Lower leg skin (tissue), 4 donors: ENCODE data around the gene EIF4H. TPM values are rescaled to one million over a fixed set of nuclear protein-coding genes. Genes with fewer than 3 reads are reported as not detected.
"Not testable (repeated sequence)": the region's sequence is repeated elsewhere in the genome, so short reads cannot be mapped to it uniquely, and the experiment has no call there.

Experiments
- DNase-seq, 2 donors: peaks; one replicate each; pipeline ENCODE4 v3.0.0-alpha.2; 2019; ENCODE audit warnings: low spot score in 2 of 2
- H3K4me3 ChIP-seq: fragments of 200-600 bp; sonication (generic); 2 replicates; pipeline ENCODE4 v1.5.1; 2017; ENCODE audit warnings: mild to moderate bottlenecking, low read depth; ENCODE audit not compliant: poor library complexity, severe bottlenecking
- POLR2A ChIP-seq, 2 donors: fragments of 450-650 bp; IDR thresholded peaks; one replicate each; pipeline ENCODE4 v1.6.1; 2016 to 2017; ENCODE audit warnings: antibody characterized with exemption in 2 of 2, mild to moderate bottlenecking in 1 of 2, moderate library complexity in 1 of 2
- WGBS, 2 donors: methylation state at CpG; one replicate each; pipeline ENCODE4 v1.1.5; 2018; 5-methylcytosine and 5-hydroxymethylcytosine counted together
- intact Hi-C: fragments of 100-400 bp; cut with DNase I; formaldehyde crosslinking; loops from one replicate; pipeline ENCODE4 v1.15.0; 2023; ENCODE audit warnings: low total_unique reads
- total RNA-seq, 4 donors: library from RNA; depleted of rRNA; stranded (reverse); fragments of >200 nt; gene quantifications; one replicate each; pipeline ENCODE4 v1.1.0, GENCODE V29; 2016
- TF ChIP-seq, protein P1 (sequence below), 3 donors: fragments of 450-650 bp; IDR thresholded peaks; one replicate each; pipeline ENCODE4 v1.5.1; 2016; ENCODE audit warnings: antibody characterized with exemption in 3 of 3, mild to moderate bottlenecking in 3 of 3, moderate library complexity in 2 of 3

Gene EIF4H
- total RNA-seq, 4 donors from 2014 or later: 259 to 321 (median 296) TPM

DNA sequence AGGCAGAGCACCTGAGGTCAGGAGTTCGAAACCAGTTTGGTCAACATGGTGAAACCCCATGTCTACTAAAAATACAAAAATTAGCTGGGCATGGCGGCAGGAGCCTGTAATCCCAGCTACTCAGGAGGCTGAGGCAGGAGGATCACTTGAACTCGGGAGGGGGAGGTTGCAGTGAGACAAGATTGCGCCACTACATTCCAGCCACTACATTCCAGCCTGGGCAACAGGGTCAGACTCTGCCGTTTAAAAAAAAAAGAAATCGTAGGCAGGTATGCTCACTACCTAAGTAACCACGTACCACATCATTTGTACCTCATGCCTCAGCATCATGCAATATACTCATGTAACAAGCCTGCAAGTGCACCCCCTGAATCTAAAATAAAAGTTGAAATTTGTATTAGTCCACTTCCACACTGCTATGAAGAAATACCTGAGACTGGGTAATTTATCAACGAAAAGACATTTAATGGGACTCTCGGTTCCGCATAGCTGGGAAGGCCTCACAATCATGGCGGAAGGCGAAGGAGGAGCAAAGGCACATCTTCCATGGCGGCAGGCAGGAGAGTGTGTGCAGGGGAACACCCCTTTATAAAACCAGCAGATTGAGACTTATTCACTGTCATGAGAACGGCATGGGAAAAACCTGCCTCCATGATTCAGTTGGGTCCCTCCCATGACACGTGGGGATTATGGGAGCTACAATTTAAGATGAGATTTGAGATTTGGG is 8.1 kb upstream of the EIF4H start:
- 95 to 96% methylated on average over 15 of the region's 15 CpGs for WGBS, 2 donors
- no peak for DNase-seq
- TF ChIP-seq POLR2A (IDR thresholded peaks at IDR 0.05): no peak
- TF ChIP-seq, protein P1, sequence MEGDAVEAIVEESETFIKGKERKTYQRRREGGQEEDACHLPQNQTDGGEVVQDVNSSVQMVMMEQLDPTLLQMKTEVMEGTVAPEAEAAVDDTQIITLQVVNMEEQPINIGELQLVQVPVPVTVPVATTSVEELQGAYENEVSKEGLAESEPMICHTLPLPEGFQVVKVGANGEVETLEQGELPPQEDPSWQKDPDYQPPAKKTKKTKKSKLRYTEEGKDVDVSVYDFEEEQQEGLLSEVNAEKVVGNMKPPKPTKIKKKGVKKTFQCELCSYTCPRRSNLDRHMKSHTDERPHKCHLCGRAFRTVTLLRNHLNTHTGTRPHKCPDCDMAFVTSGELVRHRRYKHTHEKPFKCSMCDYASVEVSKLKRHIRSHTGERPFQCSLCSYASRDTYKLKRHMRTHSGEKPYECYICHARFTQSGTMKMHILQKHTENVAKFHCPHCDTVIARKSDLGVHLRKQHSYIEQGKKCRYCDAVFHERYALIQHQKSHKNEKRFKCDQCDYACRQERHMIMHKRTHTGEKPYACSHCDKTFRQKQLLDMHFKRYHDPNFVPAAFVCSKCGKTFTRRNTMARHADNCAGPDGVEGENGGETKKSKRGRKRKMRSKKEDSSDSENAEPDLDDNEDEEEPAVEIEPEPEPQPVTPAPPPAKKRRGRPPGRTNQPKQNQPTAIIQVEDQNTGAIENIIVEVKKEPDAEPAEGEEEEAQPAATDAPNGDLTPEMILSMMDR (IDR thresholded peaks at IDR 0.05): no peak
- intact Hi-C loops: no loop called here
- H3K4me3 ChIP-seq: no peak overlapping the region

DNA sequence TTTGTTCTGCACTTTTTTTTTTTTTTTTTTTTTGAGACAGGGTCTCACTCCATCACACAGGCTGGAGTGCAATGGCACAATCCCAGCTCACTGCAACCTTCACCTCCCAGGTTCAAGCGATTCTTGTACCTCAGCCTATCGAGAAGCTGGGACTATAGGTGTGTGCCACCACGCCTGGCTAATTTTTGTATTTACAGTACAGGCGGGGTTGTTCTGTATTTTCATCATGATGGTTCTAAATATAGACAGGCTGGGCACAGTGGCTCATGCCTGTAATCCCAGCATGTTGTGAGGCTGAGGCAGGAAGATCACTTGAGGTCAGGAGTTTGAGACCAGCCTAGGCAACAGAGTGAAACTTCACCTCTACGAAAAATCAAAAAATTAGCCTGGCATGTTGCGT is 6.8 kb upstream of the EIF4H start:
- 74 to 81% methylated on average over 6 of the region's 6 CpGs for WGBS, 2 donors
- DNase-seq, H3K4me3 ChIP-seq, intact Hi-C loops: not testable (repeated sequence)

DNA sequence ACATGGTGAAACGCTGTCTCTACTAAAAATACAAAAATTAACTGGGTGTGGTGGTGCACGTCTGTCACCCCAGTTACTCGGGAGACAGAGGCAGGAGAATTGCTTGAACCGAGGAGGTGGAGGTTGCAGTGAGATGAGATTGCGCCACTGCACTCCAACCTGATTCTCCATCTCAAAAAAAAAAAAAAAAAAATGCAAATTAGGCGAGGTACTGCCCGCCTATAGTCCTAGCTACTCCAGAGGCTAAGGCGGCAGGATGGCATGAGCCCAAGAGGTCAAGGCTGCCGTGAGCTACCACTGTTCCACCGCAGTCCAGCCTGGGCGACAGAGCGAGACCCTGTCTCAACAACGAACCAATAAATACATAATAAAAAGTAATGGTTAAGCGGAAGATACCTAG is 1.1 kb upstream of the EIF4H start:
- intact Hi-C loops: no loop called here
- 36 to 48% methylated on average over 14 of the region's 14 CpGs for WGBS, 2 donors
- no peak overlapping the region for H3K4me3 ChIP-seq
- no peak for DNase-seq
- no peak for TF ChIP-seq POLR2A (IDR thresholded peaks at IDR 0.05)
- TF ChIP-seq, protein P1 (IDR thresholded peaks at IDR 0.05): no peak

DNA sequence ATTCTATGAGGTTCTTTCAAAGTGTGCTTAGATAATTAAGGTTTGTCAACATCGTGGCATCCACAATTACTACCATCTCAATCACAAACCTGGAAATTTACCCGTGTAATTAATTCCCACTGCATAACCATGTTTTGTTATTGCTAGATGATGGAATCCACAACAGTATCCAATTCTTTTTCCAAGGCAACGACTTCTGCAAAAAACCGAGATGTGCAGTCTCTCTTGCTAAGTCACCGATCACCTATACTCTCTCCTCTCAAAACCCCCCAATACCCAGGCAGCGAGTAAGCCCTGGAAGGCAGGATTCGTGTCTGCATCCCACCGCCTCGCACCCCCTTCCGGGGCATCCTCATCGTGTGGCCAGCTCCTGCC is 678 bp upstream of the EIF4H start:
- intact Hi-C loops: no loop called here
- H3K4me3 ChIP-seq: peak overlapping the region; percentile 23
- TF ChIP-seq, protein P1 (IDR thresholded peaks at IDR 0.05): no peak
- TF ChIP-seq POLR2A (IDR thresholded peaks at IDR 0.05): no peak
- DNase-seq: no peak
- 1 to 3% methylated on average over 11 of the region's 11 CpGs for WGBS, 2 donors

DNA sequence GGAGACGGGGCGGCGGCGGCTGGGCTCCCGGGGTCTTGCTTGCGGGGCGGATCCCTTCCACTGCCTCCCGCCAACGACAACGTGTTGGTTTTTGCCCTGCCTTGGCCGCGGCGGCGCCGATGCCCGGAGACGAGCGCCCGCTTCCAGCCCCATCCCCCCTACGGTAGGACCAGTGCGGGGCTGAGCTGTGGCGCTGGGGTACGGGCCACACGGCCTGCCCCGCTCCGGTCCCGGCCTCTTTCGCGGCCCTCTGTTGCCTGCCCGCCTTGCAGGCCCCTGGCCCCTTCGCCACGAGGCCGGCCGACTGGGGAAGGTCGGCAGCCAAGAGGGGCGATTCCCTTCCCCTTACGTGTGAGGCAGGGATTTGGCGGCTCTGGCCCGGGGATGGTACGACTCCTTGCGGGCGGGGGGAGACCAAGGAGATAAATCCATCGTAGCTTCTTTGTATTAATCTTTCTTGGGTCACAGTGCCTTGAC is 488 bp downstream of the EIF4H start:
- WGBS, 2 donors: 0 to 1% methylated on average over 10 to 25 of the region's 43 CpGs
- H3K4me3 ChIP-seq: peak overlapping the region; percentile 83
- DNase-seq: peak; percentile 30 to 91
- TF ChIP-seq, protein P1 (IDR thresholded peaks at IDR 0.05): no peak
- no peak for TF ChIP-seq POLR2A (IDR thresholded peaks at IDR 0.05)
- intact Hi-C loops: no loop called here

DNA sequence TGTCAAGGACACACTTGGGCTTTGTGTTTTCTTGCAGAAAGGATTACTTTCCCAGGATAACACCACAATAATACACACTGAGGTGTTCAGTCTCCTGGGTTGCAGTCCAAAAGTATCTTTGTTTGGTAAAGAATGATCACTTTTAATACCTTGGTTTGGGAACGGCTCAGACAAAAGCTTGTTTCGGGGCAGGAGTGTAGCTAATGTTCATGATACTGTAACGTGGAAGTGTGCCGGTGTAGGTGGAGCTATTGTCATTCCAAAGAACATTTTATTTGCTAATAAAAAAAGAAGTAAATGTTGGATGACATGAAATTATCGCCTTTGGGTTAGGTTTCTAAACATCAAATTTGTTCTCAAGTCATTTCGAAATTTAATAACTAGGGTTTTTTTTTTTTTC is 1.2 kb downstream of the EIF4H start:
- WGBS, 2 donors: 4 to 6% methylated on average over 6 of the region's 6 CpGs
- peak overlapping the region; percentile 83 for H3K4me3 ChIP-seq
- no peak for DNase-seq
- TF ChIP-seq, protein P1 (IDR thresholded peaks at IDR 0.05): no peak
- no peak for TF ChIP-seq POLR2A (IDR thresholded peaks at IDR 0.05)
- intact Hi-C loops: no loop called here
